Left renal pelvis (tissue), 4 donors: ENCODE data around the gene MDFI. TPM values are rescaled to one million over a fixed set of nuclear protein-coding genes. Genes with fewer than 3 reads are reported as not detected.

Experiments used
- DNase-seq, 4 donors: peaks; one replicate each; pipeline ENCODE4 v3.0.0-alpha.2; 2013; ENCODE audit warnings: low read depth in 4 of 4, low spot score in 3 of 4
- polyA plus RNA-seq, 4 donors: library from polyadenylated mRNA; unstranded; fragments of 120-200 nt; gene quantifications; one replicate each; pipeline ENCODE4 v1.2.1, GENCODE V29; 2013; ENCODE audit not compliant: insufficient read length in 4 of 4

MDFI gene
- 10 to 100 TPM; 30.5 to 98.0 (median 44.4) TPM for polyA plus RNA-seq

DNA sequence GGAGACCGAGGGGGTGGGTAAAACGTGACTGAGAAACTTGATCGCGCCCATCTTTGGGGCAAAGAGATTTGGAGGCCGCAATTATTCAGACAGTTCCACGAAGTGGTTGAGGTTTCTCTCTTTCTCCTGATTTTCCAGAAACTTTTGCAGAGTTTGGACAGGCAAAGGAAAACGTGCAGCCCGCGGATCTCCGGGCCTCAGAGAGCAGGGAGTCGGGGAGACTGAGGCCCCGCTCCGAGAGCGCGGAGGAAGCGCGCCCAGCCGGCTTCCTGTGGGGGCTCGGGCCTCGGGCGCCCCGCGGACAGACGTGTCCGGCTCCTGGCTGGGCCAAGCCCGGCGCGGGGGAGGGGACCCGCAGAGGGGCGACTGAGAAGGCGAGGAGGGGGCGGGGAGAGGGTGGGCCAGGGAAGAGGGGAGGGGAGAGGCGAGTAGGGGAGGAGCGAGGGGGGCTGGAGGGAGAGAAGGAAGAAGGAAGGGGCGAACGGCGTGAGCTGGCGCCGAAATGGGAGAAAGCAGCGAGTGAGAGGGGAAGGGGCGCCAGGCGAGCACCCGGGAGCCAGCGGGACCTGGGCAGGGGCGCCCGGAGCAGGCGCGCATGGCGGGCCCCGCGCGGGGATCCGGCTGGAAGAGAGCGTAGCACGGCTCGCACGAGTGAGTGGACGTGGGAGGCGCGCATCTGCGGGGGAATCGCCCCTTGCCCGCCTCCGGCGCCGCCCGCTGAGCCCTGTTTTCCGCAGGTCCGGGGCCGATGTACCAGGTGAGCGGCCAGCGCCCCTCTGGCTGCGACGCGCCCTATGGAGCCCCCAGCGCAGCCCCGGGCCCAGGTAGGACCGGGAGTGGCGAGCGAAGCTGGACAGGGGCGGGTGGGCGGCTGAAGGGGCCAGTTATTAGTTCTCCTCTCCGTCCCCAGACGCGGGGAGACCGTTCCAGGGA lies at the start of gene MDFI:
MDFI (plus strand) TSS at position 467 of the 933 bp plus-strand sequence; CDS start at position 749, 282 bp downstream.
- DNase-seq = peak in 1 of 4 donors; percentile 74

- no peak for DNase-seq
Observed at GRCh38 chr6:41589223-41589622, 49.0 kb upstream of the MDFI start.

DNA sequence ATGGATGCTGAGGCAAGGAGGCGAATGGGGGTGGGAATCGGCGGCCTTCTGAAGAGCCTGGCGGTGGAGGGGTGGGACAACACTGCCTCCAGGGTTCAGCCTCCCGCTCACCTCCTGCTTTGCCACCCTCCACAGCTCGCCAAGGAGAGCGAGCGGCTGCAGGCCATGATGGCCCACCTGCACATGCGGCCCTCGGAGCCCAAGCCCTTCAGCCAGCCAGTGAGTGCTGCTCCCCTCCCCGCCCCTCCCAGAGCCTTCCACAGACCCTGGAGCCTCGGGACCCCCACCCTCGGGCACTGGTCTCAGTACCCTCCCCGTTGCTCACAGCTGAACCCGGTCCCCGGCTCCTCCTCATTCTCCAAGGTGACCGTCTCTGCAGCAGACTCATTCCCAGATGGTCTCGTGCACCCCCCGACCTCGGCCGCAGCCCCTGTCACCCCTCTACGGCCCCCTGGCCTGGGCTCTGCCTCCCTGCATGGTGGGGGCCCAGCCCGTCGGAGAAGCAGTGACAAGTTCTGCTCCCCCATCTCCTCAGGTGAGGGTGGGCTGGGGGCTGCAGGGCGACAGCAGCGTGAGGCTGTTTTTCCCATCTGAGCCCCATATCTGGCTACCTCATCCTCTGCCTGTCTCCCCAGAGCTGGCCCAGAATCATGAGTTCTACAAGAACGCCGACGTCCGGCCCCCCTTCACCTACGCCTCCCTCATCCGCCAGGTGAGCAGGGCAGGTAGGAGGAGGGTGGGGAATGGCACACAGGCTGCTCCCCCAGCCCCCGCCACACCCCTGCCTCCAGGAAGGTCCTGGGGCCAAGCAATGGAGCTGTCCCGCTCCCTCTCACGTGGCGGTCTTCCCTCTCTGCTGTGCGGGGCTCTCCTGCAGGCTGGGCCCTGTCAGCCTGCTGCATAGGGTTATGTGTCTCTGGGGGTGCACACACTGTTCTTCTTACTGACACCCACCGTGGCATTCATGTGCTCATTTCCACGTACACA lies 48.3 kb upstream of the MDFI start:
- DNase-seq = no peak

- DNase-seq = no peak
Observed at GRCh38 chr6:41591122-41591521, 47.1 kb upstream of the MDFI start.

GRCh38 chr6:41591859-41592502 lies 46.3 kb upstream of the MDFI start:
- DNase-seq = peak in 1 of 4 donors; percentile 58

DNA sequence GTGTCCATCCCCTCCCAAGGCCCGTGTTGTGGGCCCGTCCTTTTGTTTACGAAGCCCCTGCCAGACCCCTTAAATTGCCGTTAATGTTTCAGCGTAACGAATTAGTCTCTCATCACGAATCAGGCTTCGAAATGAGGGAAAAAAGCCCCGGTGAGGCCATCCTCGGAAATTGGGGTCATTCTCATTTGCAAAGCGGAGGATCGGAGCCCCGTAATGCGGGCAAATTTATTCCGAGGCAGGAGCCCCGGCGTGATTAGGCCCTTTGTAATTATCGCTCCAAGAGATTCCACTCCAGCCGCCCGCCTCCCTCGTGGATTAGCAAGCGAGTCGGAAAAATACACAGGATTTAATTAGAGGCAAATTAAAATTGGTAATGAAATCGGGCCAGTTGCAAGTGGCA lies 44.9 kb upstream of the MDFI start:
- DNase-seq = no peak

DNA sequence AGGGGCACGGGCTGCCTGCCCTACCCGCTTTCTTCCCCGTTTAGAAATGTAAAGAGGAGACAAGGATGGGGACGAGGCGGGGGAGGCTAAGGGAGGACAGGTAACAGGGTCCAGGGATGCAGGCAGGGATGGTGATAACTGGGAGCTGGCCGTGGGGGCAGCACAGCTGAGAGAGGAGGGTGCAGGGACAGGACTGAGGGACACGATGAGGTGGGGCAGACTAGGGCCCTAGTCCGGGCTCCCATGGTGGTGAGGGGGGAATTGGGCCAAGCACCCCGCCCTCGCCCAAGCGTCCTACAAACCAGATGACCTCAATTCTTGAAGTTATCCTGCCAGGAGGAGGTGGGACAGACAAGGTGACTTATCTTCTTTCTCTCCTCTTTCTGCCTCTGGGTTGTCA lies 44.4 kb upstream of the MDFI start:
- DNase-seq = no peak

DNA sequence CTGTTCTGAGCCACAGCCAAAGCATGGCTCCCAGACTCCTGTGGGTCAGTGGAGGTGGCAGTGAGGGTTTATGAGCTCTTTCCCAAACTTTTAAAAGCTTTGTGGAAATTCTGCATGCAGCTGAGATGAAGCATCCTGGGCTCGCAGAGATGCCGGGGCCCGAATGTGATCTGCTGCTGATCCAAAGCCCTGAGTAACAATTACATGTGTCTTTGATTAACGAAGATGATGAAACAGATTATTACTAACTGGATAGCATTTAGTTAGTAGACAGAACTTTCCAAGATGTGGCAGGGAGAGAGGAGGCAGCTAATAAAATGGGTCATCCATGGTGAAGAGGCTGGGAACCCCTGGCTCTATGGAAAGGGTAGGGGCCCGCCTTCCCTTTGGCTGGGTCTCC lies 43.9 kb upstream of the MDFI start:
- DNase-seq = no peak

DNA sequence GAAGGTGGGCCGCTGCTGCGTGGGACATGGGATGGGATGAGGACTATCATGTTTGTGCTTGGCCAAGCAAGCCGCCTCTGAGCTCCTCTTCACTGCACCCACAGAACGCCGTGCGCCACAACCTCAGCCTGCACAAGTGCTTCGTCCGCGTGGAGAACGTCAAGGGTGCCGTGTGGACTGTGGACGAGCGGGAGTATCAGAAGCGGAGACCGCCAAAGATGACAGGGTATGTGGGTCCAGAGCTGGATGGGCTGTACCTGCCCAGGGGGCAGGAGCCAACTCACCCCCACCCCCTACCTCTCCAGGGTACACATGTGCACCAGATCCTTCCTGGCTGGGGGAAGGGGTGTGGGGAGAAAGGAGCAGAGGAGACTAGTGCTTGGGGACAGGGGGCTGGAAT lies 43.5 kb upstream of the MDFI start:
- DNase-seq = no peak

- DNase-seq = no peak
Observed at GRCh38 chr6:41595166-41595565, 43.1 kb upstream of the MDFI start.

DNA sequence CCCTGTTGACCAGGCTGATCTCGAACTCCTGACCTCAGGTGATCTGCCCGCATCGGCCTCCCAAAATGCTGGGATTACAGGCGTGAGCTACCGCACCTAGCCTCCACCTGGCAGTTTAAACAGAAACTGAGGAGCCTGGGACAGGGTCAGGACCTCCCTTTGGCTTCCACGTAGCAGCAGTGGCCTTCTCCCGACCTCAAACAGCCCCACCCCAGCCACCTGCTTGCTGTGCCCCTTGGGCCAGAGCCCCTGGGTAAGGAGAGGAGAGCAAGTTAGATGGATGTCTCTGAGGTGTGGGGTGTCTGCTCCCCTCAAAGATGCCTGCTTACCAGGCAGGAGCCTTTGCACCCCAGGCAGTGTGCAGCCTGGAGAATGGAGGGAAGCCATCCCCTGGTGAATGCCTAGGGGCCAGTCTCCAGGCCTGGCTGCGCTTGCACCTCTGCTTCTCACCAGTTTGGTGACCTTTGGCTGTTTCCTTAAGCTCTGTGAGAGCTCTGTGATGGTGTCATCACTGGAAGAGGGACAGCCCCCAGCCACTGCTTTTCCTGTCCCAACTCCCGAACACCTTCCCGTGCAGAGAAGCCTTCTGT lies 42.1 kb upstream of the MDFI start:
- DNase-seq = no peak

DNA sequence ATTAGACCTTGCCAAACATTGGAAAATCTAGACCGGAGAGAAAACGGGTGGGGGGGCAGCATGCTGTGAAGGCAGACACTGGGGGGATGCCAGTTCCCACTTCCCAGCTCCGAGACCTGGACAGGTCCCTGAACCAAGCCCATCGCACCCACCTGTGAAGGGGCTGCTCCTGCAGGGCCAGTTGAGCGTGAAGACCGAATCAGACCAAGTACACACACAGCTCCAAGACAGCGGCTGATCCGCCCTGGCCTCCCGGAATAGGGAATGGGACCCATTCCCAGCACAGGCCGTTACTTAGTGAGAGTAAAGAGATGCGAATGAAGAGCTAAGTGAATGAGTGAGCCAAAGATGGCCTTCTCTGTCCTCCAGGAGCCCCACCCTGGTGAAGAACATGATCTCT lies 41.5 kb upstream of the MDFI start:
- no peak for DNase-seq

- DNase-seq = no peak
Observed at GRCh38 chr6:41597246-41598000, 40.8 kb upstream of the MDFI start.

DNA sequence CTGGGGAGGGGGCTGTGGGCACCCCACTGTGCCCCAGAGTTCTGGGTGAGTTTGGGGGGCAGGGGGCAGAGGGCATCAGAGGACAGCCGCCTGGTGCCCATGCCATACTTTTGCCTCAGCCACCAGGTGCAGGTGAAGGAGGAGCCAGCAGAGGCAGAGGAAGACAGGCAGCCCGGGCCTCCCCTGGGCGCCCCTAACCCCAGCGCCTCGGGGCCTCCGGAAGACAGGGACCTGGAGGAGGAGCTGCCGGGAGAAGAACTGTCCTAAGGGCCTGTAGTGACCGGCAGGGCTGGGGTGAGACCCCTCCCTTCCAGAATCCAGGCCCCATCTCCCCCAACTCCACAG lies 39.6 kb upstream of the MDFI start:
- DNase-seq = no peak

DNA sequence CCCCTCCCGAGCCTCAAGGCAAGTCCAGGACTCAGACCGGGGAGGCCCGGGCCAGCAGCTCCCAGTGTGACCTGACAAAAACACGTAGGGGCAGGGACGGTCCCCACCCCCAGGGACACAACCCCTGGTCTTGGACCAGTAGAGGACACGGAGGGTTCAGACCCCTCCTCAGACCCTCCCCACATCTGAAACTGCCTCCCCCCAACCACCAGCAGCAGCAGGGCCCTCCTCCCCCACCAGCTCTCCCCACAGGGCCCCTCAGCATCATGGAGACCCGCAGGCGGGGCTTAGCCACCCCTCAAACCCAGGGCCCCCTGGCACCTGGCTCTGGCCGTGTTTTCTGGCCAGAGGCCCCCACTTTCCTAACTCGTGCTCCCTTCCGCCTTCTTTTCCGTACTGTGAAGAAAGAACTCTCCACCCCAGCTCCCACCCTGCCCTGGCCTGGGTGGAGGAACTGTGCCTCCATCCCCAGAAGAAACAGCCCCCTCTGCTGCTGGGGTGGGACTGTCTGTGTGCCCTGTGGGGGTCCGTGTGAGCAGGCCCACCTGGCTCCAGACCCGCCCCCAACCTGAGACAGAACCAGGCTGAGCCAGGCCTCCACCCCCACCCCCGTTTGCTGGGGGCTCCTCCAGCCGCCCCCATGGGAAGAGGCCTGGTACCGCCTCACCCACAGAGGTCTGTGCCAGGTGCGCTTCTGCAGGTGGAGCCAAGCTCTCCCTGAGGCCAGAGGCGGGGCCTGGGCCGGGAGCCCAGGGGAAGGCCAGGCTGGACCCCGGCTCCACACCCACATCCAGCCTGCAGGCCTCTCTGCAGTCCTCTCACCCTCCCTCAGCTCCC lies 39.0 kb upstream of the MDFI start:
- no peak for DNase-seq

- no peak for DNase-seq
Observed at GRCh38 chr6:41599852-41600445, 38.3 kb upstream of the MDFI start.

GRCh38 chr6:41600499-41601247 lies 37.6 kb upstream of the MDFI start:
- DNase-seq = no peak

DNA sequence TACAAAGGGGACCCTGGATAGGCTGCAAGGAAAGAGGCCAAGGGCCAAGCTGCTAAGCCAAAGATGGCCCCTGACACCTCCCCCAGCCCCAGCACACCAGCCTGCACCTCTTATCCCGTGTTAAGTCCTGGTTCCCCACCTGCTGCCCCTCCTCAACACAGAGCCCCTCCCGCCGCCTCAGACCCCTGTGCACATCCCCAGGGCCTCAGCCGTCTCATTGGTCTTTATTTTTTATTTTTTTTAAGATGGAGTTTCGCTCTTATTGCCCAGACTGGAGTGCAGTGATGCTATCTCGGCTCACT lies 37.1 kb upstream of the MDFI start:
- no peak for DNase-seq
